Vagina (tissue), 2 donors: ENCODE data around the gene C9orf50.

Experiments used
- POLR2A ChIP-seq, 2 donors: fragments of 450-650 bp; IDR thresholded peaks; one replicate each; pipeline ENCODE4 v1.6.1; 2017; ENCODE audit warnings: antibody characterized with exemption in 2 of 2, mild to moderate bottlenecking in 2 of 2, moderate library complexity in 2 of 2
- POLR2AphosphoS5 ChIP-seq, 2 donors: sonication (generic); formaldehyde crosslinking; IDR thresholded peaks; one replicate each; pipeline ENCODE4 v1.9.0; 2017; ENCODE audit warnings: antibody characterized with exemption in 2 of 2, mild to moderate bottlenecking in 2 of 2, low read depth in 1 of 2; ENCODE audit not compliant: insufficient read depth in 1 of 2
- TF ChIP-seq, protein P1 (sequence below), 3 experiments: fragments of 450-650 bp in 2 of 3; fragments of 200-600 bp in 1 of 3; sonication (generic) in 1 of 3; IDR thresholded peaks; one replicate each; pipeline ENCODE4 v1.5.1; 2017 to 2019; ENCODE audit warnings: antibody characterized with exemption in 3 of 3, mild to moderate bottlenecking in 2 of 3, moderate library complexity in 2 of 3

DNA sequence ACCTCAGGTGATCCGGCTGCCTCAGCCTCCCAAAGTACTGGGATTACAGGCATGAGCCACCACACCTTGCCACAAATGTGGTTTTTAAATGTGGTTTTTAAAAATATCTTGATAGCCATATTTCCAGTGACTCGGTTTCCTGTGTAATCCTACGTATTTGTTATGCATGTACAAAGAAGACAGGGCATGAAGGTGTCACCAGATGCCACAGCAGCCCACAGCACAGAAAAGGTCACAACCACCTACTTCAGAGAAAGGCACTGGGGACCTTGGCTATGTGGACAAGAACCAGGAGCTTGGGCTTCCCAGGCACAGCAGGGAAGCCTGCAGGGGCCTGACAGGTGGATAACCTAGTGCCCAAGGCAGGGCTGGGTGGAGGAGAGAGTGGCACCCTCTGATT, 38.0 kb downstream of the C9orf50 start:
- TF ChIP-seq, protein P1, sequence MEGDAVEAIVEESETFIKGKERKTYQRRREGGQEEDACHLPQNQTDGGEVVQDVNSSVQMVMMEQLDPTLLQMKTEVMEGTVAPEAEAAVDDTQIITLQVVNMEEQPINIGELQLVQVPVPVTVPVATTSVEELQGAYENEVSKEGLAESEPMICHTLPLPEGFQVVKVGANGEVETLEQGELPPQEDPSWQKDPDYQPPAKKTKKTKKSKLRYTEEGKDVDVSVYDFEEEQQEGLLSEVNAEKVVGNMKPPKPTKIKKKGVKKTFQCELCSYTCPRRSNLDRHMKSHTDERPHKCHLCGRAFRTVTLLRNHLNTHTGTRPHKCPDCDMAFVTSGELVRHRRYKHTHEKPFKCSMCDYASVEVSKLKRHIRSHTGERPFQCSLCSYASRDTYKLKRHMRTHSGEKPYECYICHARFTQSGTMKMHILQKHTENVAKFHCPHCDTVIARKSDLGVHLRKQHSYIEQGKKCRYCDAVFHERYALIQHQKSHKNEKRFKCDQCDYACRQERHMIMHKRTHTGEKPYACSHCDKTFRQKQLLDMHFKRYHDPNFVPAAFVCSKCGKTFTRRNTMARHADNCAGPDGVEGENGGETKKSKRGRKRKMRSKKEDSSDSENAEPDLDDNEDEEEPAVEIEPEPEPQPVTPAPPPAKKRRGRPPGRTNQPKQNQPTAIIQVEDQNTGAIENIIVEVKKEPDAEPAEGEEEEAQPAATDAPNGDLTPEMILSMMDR (IDR thresholded peaks at IDR 0.05): no peak
- TF ChIP-seq POLR2A (IDR thresholded peaks at IDR 0.05) (no peak), POLR2AphosphoS5 (IDR thresholded peaks at IDR 0.05; ENCODE audit: insufficient read depth in 1 of 2, low read depth in 1 of 2) (no peak)
